HCT116 (cell line): Measurements from ENCODE around the gene ZNF681. TPM values are rescaled to one million over a fixed set of nuclear protein-coding genes. Genes with fewer than 3 reads are reported as not detected.

Experiments
- ATAC-seq: fragments of 200-7000 bp; cut with Tn5 transposase; 2 replicates; pipeline ENCODE4 v1.9.1; 2020; ENCODE audit warnings: mild to moderate bottlenecking, moderate library complexity
- BruUV-seq: library from RNA; stranded (reverse); fragments of 400-500 nt; replicated peaks from 2 replicates; lab custom pipeline; 2021; lab: Mats Ljungman, UMichigan
- CTCF ChIA-PET: fragments of 300-600 bp; sonication (Branson Sonifier 250); formaldehyde crosslinking; loops from one replicate; lab custom pipeline; 2021; ENCODE audit warnings: antibody characterized with exemption; lab: Charles Lee
- POLR2A ChIA-PET: fragments of 300-600, 350-600 bp; sonication (Branson Sonifier 250); formaldehyde crosslinking; loops from one replicate; lab custom pipeline; 2021; ENCODE audit warnings: antibody characterized with exemption; lab: Charles Lee
- RAD21 ChIA-PET, 2 experiments: fragments of 300-600 bp; sonication (Branson Sonifier 250); formaldehyde crosslinking; loops; one replicate each; lab custom pipeline; 2023; ENCODE audit warnings: low total read pairs in 2 of 2; ENCODE audit not compliant: uncharacterized antibody in 2 of 2, unreplicated experiment in 2 of 2, low non-redundant PET in 1 of 2; lab: Charles Lee
- DNase-seq: peaks from one replicate; pipeline ENCODE4 v3.0.0-alpha.2; 2010; ENCODE audit warnings: low read depth, low spot score
- H2AFZ ChIP-seq: fragments of 200-600 bp; shearing (Covaris generic), sonication (generic); 2 replicates; pipeline ENCODE4 v1.6.1; 2017; ENCODE audit warnings: low read depth, mixed run types, mixed read lengths, antibody characterized with exemption, low read length; ENCODE audit not compliant: poor library complexity, severe bottlenecking
- H3K27ac ChIP-seq: 2 replicates; pipeline ENCODE4 v1.5.1; 2012; ENCODE audit warnings: low read depth, low read length
- H3K27me3 ChIP-seq: fragments of 200-600 bp; sonication (generic); 2 replicates; pipeline ENCODE4 v1.6.1; 2016; ENCODE audit warnings: mixed run types, low read length, mixed read lengths; ENCODE audit not compliant: insufficient read depth
- H3K36me3 ChIP-seq, 2 experiments: fragments of 200-500 bp in 1 of 2; fragments of 200-600 bp in 1 of 2; sonication (Bioruptor generic) in 1 of 2; sonication (generic) in 1 of 2; 2 replicates each; pipeline versions ENCODE4 v1.5.1 to v1.6.1; 2014 to 2016; ENCODE audit warnings: low read length in 2 of 2, inconsistent platforms in 1 of 2, mixed read lengths in 1 of 2, mixed run types in 1 of 2; ENCODE audit not compliant: insufficient read depth in 2 of 2, control insufficient read depth in 1 of 2
- H3K4me1 ChIP-seq, 2 experiments: fragments of 200-600 bp in 1 of 2; sonication (generic) in 1 of 2; 2 replicates each; pipeline versions ENCODE4 v1.5.1 to v1.6.1; 2012 to 2017; ENCODE audit warnings: low read length in 2 of 2, inconsistent platforms in 1 of 2, mild to moderate bottlenecking in 1 of 2, mixed read lengths in 1 of 2, mixed run types in 1 of 2, moderate library complexity in 1 of 2; ENCODE audit not compliant: insufficient read depth in 2 of 2, control insufficient read depth in 1 of 2
- H3K4me2 ChIP-seq: fragments of 200-600 bp; sonication (generic); 2 replicates; pipeline ENCODE4 v1.6.1; 2017; ENCODE audit warnings: mixed run types, low read length, mixed read lengths
- H3K4me3 ChIP-seq, 2 experiments: fragments of 200-600 bp in 1 of 2; sonication (generic) in 1 of 2; replicated peaks in 1 of 2; 2 replicates each; pipeline ENCODE4 v1.5.1; 2011 to 2016; ENCODE audit warnings: low read length in 2 of 2, control low read depth in 1 of 2, low read depth in 1 of 2, mild to moderate bottlenecking in 1 of 2, mixed read lengths in 1 of 2, mixed run types in 1 of 2
- H3K79me2 ChIP-seq: fragments of 200-600 bp; sonication (generic); 2 replicates; pipeline ENCODE4 v1.6.1; 2017; ENCODE audit warnings: mild to moderate bottlenecking, mixed run types, low read length, moderate library complexity, mixed read lengths; ENCODE audit not compliant: insufficient read depth
- H3K9ac ChIP-seq: fragments of 200-600 bp; sonication (generic); 2 replicates; pipeline ENCODE4 v1.6.1; 2016; ENCODE audit warnings: low read length, mixed read lengths
- H3K9me2 ChIP-seq: fragments of 200-600 bp; sonication (generic), shearing (Covaris generic); 2 replicates; pipeline ENCODE4 v1.6.1; 2017; ENCODE audit warnings: mixed run types, mild to moderate bottlenecking, moderate library complexity; ENCODE audit not compliant: insufficient read depth
- H3K9me3 ChIP-seq, 2 experiments: fragments of 200-500 bp in 1 of 2; fragments of 200-600 bp in 1 of 2; sonication (Bioruptor generic) in 1 of 2; sonication (generic) in 1 of 2; 2 replicates each; pipeline ENCODE4 v1.6.1; 2014 to 2017; ENCODE audit warnings: low read length in 2 of 2, mixed read lengths in 2 of 2, inconsistent platforms in 1 of 2, low read depth in 1 of 2, mild to moderate bottlenecking in 1 of 2, mixed run types in 1 of 2, moderate library complexity in 1 of 2; ENCODE audit not compliant: control insufficient read depth in 1 of 2, insufficient read depth in 1 of 2
- H4K20me1 ChIP-seq: fragments of 200-600 bp; sonication (generic), shearing (Covaris generic); 2 replicates; pipeline ENCODE4 v1.6.1; 2017; ENCODE audit warnings: mixed run types, mild to moderate bottlenecking, moderate library complexity; ENCODE audit not compliant: insufficient read depth
- ATF3 ChIP-seq: IDR thresholded peaks from 2 replicates; pipeline ENCODE4 v1.6.1; 2012
- CBX3 ChIP-seq: IDR thresholded peaks from 2 replicates; pipeline ENCODE4 v1.6.1; 2012; ENCODE audit warnings: low read depth
- CEBPB ChIP-seq: IDR thresholded peaks from 2 replicates; pipeline ENCODE4 v1.6.1; 2012; ENCODE audit warnings: low read depth
- CTCF ChIP-seq, 3 experiments: fragments of 200-600 bp in 1 of 3; sonication (generic) in 1 of 3; IDR thresholded peaks in 2 of 3; conservative IDR thresholded peaks in 1 of 3; 2 replicates each; pipeline ENCODE4 v1.5.1; 2012 to 2017; ENCODE audit warnings: low read depth in 2 of 3, low read length in 2 of 3, antibody characterized with exemption in 1 of 3, borderline replicate concordance in 1 of 3, control low read depth in 1 of 3, mild to moderate bottlenecking in 1 of 3, mixed read lengths in 1 of 3, mixed run types in 1 of 3, moderate library complexity in 1 of 3; ENCODE audit not compliant: insufficient read depth in 1 of 3
- ELF1 ChIP-seq: IDR thresholded peaks from 2 replicates; pipeline ENCODE4 v1.6.1; 2012; ENCODE audit warnings: low read depth, borderline replicate concordance
- EZH2 ChIP-seq: fragments of 200-600 bp; sonication (generic); IDR thresholded peaks from 2 replicates; pipeline ENCODE4 v1.6.1; 2017; ENCODE audit warnings: antibody characterized with exemption, mixed run types
- EZH2phosphoT487 ChIP-seq: fragments of 200-600 bp; IDR thresholded peaks from 2 replicates; pipeline ENCODE4 v1.6.1; 2018; ENCODE audit warnings: antibody characterized with exemption, borderline replicate concordance
- FOSL1 ChIP-seq: IDR thresholded peaks from 2 replicates; pipeline ENCODE4 v1.6.1; 2012; ENCODE audit warnings: low read depth
- JUND ChIP-seq: IDR thresholded peaks from 2 replicates; pipeline ENCODE4 v1.6.1; 2012
- MAX ChIP-seq: IDR thresholded peaks from 2 replicates; pipeline ENCODE4 v1.6.1; 2012
- RAD21 ChIP-seq: IDR thresholded peaks from 2 replicates; pipeline ENCODE4 v1.6.1; 2012; ENCODE audit warnings: low read depth, mild to moderate bottlenecking
- REST ChIP-seq: IDR thresholded peaks from 2 replicates; pipeline ENCODE4 v1.6.1; 2012; ENCODE audit warnings: low read depth
- TCF7L2 ChIP-seq: IDR thresholded peaks from 2 replicates; pipeline ENCODE4 v1.7.0; 2011; ENCODE audit warnings: borderline replicate concordance, inconsistent platforms; ENCODE audit not compliant: insufficient read depth, insufficient read length; ENCODE audit errors: extremely low read depth
- YY1 ChIP-seq: IDR thresholded peaks from 2 replicates; pipeline ENCODE4 v1.6.1; 2011; ENCODE audit warnings: low read length, low read depth, moderate library complexity, mild to moderate bottlenecking; ENCODE audit not compliant: insufficient replicate concordance; ENCODE audit errors: extremely low read depth
- ZNF274 ChIP-seq: fragments of 200-500 bp; sonication (Bioruptor generic); IDR thresholded peaks from 2 replicates; pipeline ENCODE4 v1.6.1; 2014; ENCODE audit warnings: mild to moderate bottlenecking, low read depth, low read length, inconsistent platforms
- intact Hi-C: fragments of 100-400 bp; cut with micrococcal nuclease; formaldehyde crosslinking; loops from 2 replicates; pipeline ENCODE4 v1.10.0; 2022
- total RNA-seq: library from RNA; stranded (reverse); gene quantifications from one replicate; pipeline ENCODE4 v1.2.1, GENCODE V29; 2021; ENCODE audit not compliant: unreplicated experiment

Gene ZNF681
- total RNA-seq, 1 experiment from 2014 or later, result not detected

GRCh38 chr19:23699521-23699860 lies 59.2 kb downstream of the ZNF681 start:
- Histone ChIP-seq H3K4me1 (no peaks in the 10 kb centered on the region), H3K4me3 (no peak overlapping the region), H3K27ac (no peak overlapping the region), H3K36me3 (no peaks in the 10 kb centered on the region), H3K79me2 (no peaks in the 10 kb centered on the region), H3K9me2 (no peaks in the 10 kb centered on the region), H3K9ac (no peak overlapping the region), H3K4me2 (no peak overlapping the region), H2AFZ (no peak overlapping the region), H4K20me1 (no peaks in the 10 kb centered on the region), H3K27me3 (no peaks in the 10 kb centered on the region), H3K9me3 (peaks cover 4 to 10% of the 10 kb centered on the region in 2 experiments; a peak in 2 of 4 replicates)
- ChIA-PET POLR2A (no interaction called here), RAD21 (no interaction called here), CTCF (no interaction called here)
- no TSS peak for BruUV-seq
- DNase-seq, result no peak
- TF ChIP-seq YY1 (no peak), MAX (no peak), ATF3 (no peak), FOSL1 (no peak), ELF1 (no peak), CBX3 (no peak), EZH2 (no peak), EZH2phosphoT487 (no peak), ZNF274 (no peak), RAD21 (no peak), CTCF (IDR thresholded peaks at IDR 0.05 in 2 of 3, conservative IDR thresholded peaks at IDR 0.05 in 1 of 3; ENCODE audit: borderline replicate concordance in 1 of 3, insufficient read depth in 1 of 3, low read depth in 2 of 3, low read length in 2 of 3) (no peak), CEBPB (no peak), REST (no peak), TCF7L2 (no peak), JUND (no peak)
- ATAC-seq, result no peak
- intact Hi-C loops, result no loop called here
